CD4-positive, alpha-beta T cell treated with Interleukin-4 for 4 hours (primary cell): ENCODE measurements around the gene ABCB4.
A peak's percentile ranks its signal among the peaks of the same experiment; 100 is the strongest.
"Not testable (repeated sequence)": the region's sequence is repeated elsewhere in the genome, so short reads cannot be mapped to it uniquely, and the experiment has no call there.

Experiments
- DNase-seq: peaks from one replicate; pipeline ENCODE4 v3.0.0-alpha.2; 2020

Gene ABCB4

GRCh38 chr7:87474533-87475358, 734 bp downstream of the ABCB4 start:
- peak; percentile 21 for DNase-seq

GRCh38 chr7:87473986-87474385, 1.5 kb downstream of the ABCB4 start:
- DNase-seq: no peak

- no peak for DNase-seq
These were observed 2.3 kb downstream of the ABCB4 start for GRCh38 chr7:87473192-87473591.

GRCh38 chr7:87471473-87471872, 4.0 kb downstream of the ABCB4 start:
- no peak for DNase-seq

- not testable (repeated sequence) for DNase-seq
These were observed 6.3 kb downstream of the ABCB4 start for GRCh38 chr7:87469204-87469603.

GRCh38 chr7:87465534-87465880, 10.0 kb downstream of the ABCB4 start:
- not testable (repeated sequence) for DNase-seq

GRCh38 chr7:87464830-87465533, 10.5 kb downstream of the ABCB4 start:
- not testable (repeated sequence) for DNase-seq

- DNase-seq: no peak
These were observed 11.5 kb downstream of the ABCB4 start for GRCh38 chr7:87463982-87464381.

GRCh38 chr7:87460444-87460843, 15.0 kb downstream of the ABCB4 start:
- not testable (repeated sequence) for DNase-seq

GRCh38 chr7:87459941-87460340, 15.5 kb downstream of the ABCB4 start:
- no peak for DNase-seq

GRCh38 chr7:87458148-87458547, 17.3 kb downstream of the ABCB4 start:
- no peak for DNase-seq

GRCh38 chr7:87456247-87456646, 19.2 kb downstream of the ABCB4 start:
- no peak for DNase-seq

GRCh38 chr7:87452279-87452678, 23.2 kb downstream of the ABCB4 start:
- no peak for DNase-seq

GRCh38 chr7:87451187-87451586, 24.3 kb downstream of the ABCB4 start:
- DNase-seq: no peak

GRCh38 chr7:87450706-87451105, 24.8 kb downstream of the ABCB4 start:
- DNase-seq: no peak

- no peak for DNase-seq
These were observed 27.1 kb downstream of the ABCB4 start for GRCh38 chr7:87448388-87448787.

GRCh38 chr7:87447116-87447635, 28.3 kb downstream of the ABCB4 start:
- no peak for DNase-seq

GRCh38 chr7:87445897-87446296, 29.6 kb downstream of the ABCB4 start:
- DNase-seq: no peak

GRCh38 chr7:87435546-87435945, 39.9 kb downstream of the ABCB4 start:
- DNase-seq: no peak

- no peak for DNase-seq
These were observed 42.9 kb downstream of the ABCB4 start for GRCh38 chr7:87432536-87432935.

GRCh38 chr7:87427288-87427687, 48.2 kb downstream of the ABCB4 start:
- DNase-seq: no peak

- no peak for DNase-seq
These were observed 49.3 kb downstream of the ABCB4 start for GRCh38 chr7:87426160-87426559.

- no peak for DNase-seq
These were observed 51.4 kb downstream of the ABCB4 start for GRCh38 chr7:87424075-87424474.

- no peak for DNase-seq
These were observed 55.3 kb downstream of the ABCB4 start for GRCh38 chr7:87420173-87420572.
